Measurements from ENCODE around the gene DLST.

DLST gene

DNA sequence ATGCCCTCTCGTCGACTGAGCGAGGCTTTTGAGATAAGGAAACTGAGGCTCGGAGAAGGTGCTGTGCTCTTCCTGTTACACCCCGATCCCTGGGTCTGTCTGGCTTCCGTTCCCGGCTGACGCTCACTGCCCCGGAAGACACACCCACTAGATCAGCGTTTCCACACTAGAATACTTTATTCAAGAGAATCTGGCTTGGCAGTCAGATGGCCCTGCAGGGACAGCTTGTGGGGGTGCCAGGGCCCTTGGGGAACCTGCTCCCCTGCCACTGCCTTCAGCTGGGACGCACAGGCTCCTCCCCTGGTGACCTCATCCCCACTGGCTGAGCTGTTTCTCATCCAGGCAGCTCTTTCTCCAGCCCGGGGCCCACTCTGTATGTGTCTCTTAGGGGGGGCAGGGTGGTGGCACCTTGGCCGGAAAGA is 60.0 kb downstream of the DLST start:
- DNase-seq (ENCODE audit: low read depth): no peak

DNA sequence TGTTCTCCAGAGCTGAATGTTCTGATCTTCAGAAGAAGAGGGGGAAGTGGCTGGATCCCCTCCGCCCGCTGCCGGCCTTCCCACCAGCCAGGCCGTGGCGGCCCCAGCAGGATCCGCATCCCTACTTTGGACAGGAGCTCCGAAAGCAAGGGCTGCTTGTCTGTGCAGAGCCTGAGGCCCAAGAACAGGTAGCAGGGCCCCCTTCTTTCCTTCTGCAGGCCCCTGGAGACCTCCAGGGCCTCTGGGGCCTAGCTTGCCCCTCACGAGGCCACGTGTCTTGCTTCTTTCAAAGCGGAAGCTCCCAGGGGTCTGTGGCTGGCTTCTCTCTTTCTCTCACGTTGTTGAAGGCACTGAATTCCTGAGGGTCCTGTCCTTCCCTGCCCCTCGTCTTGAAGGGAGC is 60.5 kb downstream of the DLST start:
- DNase-seq (ENCODE audit: low read depth): no peak

- DNase-seq (ENCODE audit: low read depth): no peak
Measured at GRCh38 chr14:74942608-74943007, 60.9 kb downstream of the DLST start.

DNA sequence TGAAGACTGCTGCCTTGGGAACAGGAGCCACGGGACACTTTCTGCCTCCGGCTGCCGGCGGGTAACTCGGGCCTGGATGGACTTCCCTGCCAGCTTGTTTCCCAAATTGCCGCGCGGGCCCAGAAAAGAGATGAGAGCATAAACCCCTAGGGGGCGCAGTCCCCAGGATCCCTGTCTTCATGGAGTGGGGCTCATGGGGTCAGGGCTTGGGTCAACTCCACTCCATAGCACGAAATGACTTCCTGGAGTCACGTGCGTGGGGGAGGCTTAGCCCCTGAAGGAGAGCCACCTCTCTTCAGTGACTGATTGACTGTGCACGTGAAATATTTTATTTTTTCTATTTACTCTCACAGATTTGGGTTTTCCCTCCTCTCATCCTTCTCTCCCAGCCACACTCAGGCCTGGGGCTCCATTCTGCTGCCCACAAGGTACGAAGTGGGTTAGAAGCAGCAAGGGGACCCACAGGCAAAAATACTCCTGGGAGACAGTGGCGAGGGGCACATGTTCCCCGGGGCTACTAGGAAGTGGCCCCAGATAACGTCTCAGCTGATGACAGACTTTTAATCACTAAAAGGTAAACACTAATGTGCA is 63.6 kb downstream of the DLST start:
- no peak for DNase-seq (ENCODE audit: low read depth)

GRCh38 chr14:74945852-74946658 is 64.3 kb downstream of the DLST start:
- no peak for DNase-seq (ENCODE audit: low read depth)

GRCh38 chr14:74946659-74947281 is 65.1 kb downstream of the DLST start:
- DNase-seq (ENCODE audit: low read depth): no peak

- no peak for DNase-seq (ENCODE audit: low read depth)
Measured at GRCh38 chr14:74947353-74948227, 65.9 kb downstream of the DLST start.

GRCh38 chr14:74948228-74949175 is 66.8 kb downstream of the DLST start:
- DNase-seq (ENCODE audit: low read depth): no peak

DNA sequence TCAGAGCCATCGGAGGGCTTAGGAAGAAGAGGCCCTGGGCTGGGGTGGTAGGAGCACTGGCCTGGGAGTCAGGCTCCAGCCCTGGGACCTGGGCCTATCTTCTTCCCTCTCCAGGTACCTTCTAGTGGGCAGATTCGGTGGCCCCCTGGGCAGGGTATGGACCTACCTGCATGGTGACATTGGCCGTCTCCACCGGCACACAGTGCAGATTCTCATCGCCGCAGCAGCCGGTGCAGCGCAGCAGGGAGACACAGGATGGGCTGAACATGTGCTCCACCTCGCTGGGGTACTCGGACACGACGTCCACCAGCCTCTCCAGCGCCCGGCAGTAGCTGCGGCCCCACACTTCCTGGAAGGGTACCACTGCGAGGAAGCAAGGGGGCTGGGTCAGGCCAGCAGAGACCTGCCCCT is 67.5 kb downstream of the DLST start:
- no peak for DNase-seq (ENCODE audit: low read depth)

- no peak for DNase-seq (ENCODE audit: low read depth)
Measured at GRCh38 chr14:74949859-74950573, 68.3 kb downstream of the DLST start.

- DNase-seq (ENCODE audit: low read depth): no peak
Measured at GRCh38 chr14:74950795-74951442, 69.2 kb downstream of the DLST start.

- DNase-seq (ENCODE audit: low read depth): no peak
Measured at GRCh38 chr14:74951443-74952179, 69.9 kb downstream of the DLST start.

GRCh38 chr14:74952180-74952665 is 70.5 kb downstream of the DLST start:
- no peak for DNase-seq (ENCODE audit: low read depth)

- DNase-seq (ENCODE audit: low read depth): no peak
Measured at GRCh38 chr14:74952697-74953484, 71.2 kb downstream of the DLST start.
